ENCODE data around the gene PLEKHG3.

GRCh38 chr14:64741200-64741599, 37.0 kb downstream of the PLEKHG3 start:
- TF ChIP-seq EP300 (IDR thresholded peaks at IDR 0.05; ENCODE audit: low read depth) (no peak), CTCF (IDR thresholded peaks at IDR 0.05) (no peak), POLR2AphosphoS5 (IDR thresholded peaks at IDR 0.05) (no peak)
